Stimulated activated CD4-positive, alpha-beta T cell treated with anti-CD3 and anti-CD28 coated beads, Interleukin-2, amount 100 ng/mL, for 4 hours (primary cell): ENCODE measurements around the gene PIP4K2A.
"Not testable (repeated sequence)": the region's sequence is repeated elsewhere in the genome, so short reads cannot be mapped to it uniquely, and the experiment has no call there.

Experiments
- DNase-seq: peaks from one replicate; pipeline ENCODE4 v3.0.0-alpha.2; 2020; ENCODE audit warnings: low read depth

PIP4K2A gene

DNA sequence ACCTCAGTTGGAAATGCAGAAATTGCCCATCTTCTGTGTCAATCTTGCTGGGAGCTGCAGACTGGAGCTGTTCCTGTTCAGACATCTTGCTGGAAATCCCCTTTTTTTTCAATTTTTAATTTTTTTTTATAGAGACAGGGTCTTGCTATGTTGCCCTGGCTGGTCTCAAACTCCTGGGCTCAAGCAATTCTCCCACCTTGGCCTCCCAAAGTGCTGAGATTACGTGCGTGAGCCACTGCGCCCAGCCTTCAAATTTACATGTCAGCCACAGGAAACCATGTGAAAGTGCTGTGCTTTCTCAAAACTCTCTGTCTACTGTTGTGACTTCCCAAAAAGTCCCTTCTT is 200.0 kb downstream of the PIP4K2A start:
- not testable (repeated sequence) for DNase-seq

DNA sequence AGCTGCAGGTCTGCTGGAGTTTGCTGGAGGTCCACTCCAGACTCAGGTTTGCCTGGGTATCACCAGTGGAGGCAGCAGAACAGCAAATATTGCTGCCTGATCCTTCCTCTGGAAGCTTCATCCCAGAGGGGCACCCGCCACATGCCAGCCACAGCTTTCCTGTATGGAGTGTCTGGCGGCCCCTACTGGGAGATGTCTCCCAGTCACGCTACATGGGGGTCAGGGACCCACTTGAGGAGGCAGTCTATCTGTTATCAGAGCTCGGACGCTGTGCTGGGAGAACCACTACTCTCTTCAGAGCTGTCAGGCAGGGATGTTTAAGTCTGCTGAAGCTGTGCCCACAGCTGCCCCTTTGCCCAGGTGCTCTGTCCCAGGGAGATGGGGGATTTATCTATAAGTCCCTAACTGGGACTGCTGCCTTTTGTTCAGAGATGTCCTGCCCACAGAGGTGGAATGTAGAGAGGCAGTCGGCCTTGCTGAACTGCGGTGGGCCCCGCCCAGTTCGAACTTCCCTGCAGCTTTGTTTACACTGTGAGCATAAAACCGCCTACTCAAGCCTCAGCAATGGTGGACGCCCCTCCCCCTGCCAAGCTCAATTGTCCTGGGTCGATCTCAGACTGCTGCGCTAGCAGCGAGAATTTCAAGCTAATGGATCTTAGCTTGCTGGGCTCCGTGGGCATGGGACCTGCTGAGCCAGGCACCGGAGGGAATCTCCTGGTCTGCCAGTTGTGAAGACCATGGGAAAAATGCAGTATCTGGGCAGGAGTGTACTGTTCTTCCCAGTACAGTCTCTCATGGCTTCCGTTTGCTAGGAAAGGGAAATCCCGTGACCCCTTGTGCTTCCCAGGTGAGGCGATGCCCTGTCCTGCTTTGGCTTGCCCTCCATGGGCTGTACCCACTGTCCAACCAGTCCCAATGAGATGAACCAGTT is 200.6 kb downstream of the PIP4K2A start:
- not testable (repeated sequence) for DNase-seq

DNA sequence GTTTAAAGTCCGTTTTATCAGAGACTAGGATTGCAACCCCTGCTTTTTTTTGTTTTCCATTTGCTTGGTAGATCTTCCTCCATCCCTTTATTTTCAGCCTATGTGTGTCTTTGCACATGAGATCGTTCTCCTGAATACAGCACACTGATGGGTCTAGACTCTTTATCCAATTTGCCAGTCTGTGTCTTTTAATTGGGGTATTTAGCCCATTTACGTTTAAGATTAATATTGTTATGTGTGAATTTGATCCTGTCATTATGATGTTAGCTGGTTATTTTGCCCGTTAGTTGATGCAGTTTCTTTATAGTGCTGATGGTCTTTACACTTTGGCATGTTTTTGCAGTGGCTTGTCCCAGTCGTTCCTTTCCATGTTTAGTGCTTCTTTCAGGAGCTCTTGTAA is 202.4 kb downstream of the PIP4K2A start:
- DNase-seq: not testable (repeated sequence)

DNA sequence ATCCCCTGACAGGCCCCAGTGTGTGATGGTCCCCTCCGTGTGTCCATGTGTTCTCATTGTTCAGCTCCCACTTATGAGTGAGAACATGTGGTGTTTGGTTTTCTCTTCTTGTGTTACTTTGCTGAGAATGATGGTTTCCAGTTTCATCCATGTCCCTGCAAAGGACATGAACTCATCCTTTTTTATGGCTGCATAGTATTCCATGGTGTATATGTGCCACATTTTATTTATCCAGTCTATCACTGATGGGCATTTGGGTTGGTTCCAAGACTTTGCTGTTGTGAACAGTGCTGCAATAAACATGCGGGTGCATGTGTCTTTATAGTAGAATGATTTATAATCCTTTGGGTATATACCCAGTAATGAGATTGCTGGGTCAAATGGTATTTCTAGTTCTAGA is 206.2 kb downstream of the PIP4K2A start:
- not testable (repeated sequence) for DNase-seq

DNA sequence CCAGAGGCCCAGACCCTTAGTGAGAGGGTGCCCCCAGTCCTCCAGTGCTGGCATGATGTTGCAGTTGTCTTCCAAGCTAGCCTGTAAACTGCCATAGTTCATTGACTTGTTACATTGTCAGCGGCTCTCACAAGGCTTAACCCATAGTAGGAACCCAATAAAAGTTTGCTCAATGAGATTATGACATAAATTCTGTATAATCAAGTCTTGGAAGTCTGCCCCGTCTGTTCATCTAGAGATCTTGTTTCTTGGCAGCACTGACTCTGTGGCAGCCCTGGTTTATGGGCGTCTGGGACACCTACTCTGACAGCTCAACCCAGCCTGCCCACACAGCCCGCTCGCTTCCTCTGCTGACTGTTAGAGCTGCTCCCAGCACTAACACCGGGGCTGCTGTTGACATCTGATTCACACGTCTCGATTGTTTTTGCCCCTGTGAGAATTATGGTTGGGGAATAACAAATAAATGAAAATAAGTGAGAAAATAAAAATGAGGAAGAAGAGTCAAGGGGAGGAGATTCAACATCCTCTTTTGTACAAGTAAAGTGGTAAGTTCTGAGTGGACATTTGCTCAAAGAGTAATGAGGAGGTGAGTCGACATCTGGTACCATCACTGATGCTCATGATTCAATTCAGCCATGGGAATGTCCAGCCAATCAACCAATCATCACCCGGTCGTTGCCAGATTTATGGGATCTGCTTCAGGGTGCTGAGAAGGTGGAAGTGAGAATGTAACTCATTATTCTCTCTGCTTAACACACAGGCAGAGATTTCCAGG is 208.3 kb downstream of the PIP4K2A start:
- DNase-seq: peak; percentile 44

DNA sequence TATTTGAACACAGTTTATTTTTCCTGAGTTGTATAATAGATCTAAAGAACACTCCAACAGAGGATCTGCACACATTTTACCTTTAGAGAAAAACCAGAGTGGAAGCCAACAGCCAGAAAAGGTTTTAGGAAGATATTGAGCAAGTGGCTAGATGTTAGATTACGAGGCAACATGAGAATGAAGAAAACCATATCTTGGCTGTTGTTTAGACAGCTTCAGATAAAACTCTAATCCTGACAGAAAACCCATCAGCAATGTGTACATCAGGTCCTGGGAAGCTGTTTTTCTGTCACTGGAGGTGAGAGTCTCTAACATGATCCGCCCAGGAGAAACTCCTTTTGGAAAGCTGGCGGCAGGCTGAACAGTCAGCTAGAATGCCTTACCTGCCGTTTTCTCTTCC is 209.6 kb downstream of the PIP4K2A start:
- DNase-seq: no peak

DNA sequence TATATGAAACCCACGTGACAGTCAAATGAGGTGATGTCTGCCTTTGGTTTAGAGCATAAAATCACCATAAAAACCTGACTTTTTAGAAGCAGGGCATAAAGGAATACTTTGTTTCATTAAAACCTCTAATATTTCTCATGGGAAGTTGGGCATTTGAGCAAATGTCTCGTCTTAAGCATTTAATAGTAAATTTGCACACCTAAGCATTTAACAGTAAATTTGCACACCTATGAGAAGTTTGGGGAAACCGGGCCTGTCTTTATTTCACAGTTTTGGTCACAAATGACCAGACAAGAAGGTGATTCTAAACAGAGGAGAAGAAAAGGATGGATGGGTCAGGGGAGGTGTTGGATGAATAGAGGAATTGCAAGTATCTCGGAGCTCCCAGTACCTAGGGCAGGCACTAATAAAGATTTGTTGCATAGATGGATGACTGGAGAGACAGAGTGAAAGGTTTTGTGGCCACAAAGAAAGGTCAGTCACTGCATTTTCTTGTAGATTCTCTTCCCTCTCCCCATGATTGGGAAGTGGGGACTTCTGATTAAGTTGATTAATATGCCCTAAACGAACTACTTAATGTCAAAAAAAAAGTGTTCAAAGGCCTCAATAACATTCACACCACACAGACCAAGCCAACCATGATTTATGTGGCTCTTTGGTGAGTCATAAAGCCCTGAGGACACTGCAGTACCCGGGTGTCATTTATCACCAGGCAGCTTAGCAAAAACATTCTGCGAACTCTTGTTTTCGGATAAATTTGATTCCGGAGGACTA is 210.9 kb downstream of the PIP4K2A start:
- no peak for DNase-seq

DNA sequence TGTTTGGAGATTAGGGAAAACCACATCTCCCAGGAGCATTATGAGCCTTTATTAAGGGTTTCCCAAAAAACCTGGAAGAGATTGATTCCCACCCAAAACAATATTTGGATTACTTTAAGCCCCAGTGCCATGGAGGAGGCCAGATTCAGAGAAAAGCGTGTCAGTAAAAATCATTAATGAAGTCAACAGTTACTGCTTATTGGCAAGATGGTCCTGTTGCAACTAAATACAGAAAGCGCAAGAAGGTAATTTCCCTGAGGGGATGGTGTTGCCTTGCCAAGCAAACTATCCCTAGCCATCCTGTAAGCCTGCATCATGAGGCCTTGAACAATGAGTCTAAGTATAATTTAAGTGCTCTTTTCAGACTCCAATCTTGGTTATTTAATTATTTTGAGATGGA is 212.5 kb downstream of the PIP4K2A start:
- no peak for DNase-seq

DNA sequence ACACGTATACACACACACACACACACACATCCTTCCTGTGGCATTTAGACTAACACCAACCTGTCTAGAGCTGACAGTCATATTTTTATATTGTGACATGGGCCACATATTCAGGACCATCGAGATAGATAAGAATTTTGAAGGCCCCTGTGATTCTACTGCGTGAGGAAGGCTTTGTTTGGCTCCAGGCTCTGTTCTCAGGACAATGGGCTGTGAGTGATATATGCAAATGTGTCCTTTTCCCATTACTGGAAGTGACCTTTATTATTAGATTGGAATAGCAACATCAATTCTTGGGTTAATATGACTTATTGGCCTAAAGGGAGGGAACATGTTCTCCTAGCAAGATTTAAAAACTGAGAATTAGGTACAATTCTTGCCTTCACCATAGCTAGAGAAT is 213.0 kb downstream of the PIP4K2A start:
- no peak for DNase-seq

DNA sequence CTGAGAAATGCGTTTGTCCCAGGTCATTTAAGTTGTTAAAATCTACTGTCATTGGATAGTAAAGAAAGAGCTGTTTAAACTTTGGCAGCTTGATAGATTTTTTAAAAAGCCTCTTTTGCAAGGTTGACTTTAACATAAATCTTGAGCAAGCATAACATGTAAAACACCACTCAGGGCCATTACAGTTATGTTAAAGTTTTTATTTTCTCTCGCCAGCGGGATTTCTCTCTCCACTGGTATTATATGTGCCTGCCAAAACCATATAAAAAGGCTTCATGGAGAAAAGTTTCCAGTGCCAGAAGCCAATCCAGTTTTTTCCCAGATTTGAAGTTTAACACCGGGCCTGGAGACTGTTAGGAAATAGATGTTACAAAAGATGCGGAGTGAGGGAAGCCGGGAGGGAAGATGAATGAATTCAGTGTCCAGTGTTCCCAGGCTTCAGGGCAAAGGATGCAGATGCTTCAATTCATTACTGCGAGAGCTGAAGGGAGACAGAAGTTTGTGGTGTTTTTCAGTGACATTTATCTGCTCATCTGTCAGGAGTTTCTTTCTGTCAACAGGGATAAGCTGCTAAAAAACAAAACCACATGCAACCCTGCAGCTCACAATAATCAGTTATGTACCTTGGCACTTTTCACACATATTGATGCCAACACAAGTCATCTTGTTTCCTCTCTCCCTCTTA is 213.6 kb downstream of the PIP4K2A start:
- no peak for DNase-seq

DNA sequence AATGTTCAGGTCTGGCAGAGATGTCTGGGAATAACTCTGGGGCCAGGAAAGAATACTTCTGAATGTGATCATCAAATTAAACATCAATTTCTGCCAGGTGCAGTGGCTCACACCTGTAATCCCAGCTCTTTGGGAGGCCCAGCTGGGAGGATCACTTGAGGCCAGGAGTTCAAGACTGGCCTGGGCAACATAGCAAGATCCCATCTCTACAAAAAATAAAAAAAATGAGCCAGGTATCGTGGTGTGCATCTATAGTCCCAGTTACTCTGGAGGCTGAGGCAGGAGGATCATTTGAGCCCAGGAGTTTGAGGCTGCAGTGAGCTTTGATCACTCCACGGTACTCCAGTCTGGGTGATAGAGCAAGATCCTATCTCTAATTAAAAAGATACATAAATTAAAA is 214.4 kb downstream of the PIP4K2A start:
- not testable (repeated sequence) for DNase-seq

DNA sequence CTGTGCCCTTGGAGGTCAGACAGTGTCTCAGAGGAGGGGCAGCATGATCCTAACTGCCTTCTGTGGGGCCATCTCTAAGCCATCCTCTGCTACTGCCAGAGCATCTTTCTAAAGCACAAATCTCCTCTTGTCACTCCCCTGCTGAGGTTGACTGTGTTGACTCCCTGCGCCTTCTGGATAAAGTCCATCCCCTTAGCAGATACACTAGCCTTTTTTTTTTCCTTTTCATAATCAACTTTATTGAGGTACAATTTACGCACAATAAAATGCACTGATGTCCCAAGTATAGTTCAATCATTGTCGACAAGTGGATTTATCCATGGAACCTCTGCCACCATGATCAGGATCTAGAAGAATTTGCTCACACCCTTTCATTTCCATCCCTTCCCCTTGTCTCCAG is 219.0 kb downstream of the PIP4K2A start:
- DNase-seq: no peak

DNA sequence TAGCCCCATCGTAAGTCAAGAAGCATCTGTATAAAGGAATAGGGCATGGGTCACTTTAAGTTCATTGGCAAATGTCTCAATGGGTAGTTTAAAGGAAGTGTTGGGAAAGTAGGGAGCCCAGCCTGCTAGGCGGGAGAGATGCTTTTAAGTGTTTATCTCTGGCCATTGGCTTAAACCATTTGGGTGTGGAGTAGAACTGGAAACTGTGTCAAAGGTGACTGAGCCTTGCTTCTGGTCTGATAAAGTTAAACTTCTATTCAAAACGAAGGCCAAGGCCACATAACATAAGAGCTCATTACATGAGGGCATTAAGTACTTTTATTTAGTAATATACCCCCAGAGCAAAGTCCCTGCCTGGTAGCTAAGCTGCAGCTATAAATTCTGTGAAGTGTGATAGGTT is 220.4 kb downstream of the PIP4K2A start:
- DNase-seq: no peak

DNA sequence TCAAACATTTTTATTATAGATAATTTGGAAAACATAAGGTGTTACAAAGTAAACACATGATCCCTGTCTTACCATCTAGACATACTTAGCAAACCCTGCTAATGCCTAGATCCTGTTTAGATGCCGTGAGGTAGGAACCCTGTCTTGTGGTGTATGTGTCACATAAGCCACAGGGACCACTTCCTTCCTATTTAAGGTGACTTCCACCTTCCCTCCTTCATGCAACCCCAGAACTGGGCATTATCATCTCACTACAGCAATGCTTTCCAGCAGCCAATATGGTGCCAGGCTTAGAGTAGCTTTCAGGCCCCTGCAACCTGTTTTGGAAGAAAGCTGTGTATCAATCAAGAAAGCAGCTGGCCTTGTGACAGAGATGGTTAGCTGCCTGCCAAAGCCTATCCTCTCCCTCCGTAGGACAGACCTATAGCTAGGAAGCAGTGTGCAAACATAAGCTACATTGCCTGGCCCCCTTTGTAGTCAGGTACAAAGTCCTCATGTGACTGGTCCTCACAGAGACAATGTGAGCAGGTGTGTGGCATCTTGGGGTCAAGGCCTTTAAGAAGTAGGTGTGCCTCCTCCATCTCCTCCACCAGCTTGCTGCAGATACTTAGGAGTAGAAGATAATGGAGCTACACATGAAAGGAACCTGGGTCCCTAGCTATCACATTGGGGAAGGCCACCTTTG is 222.3 kb downstream of the PIP4K2A start:
- no peak for DNase-seq

DNA sequence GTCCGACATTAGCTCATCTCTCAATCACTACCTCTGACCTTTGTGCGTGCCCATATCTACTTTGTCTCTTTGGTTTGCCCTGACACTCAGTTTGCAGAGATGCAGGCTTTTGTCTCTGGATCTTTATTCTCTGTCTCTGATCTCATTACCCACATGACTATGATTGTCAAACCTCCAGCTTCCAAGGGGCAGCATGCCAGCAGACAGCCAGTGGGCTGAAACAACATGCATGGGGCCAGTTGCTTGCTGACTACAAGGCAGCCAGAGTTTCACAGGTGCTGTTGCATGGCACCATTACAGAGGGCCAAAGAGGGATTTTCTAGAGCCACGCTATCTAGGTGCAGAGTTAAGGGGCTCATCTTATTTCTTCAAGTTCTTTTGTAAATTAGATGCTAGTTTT is 222.9 kb downstream of the PIP4K2A start:
- no peak for DNase-seq

DNA sequence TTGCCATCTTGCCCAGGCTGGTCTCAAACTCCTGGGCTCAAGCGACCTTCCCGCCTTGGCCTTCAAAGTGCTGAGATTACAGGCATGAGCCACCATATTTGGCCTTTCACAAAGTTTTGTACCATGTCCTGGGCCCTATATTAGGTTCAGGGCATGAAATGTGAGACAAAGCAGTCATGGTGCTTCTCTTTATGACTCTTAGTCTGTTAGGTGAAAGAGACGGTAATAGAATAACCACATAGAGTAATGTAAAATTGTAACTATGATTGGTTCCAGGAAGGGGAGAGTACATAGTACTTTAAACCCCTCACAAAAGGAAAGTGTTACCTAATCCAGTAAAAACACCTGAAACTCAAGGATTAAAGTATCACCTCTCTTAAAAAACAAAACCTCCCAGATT is 224.4 kb downstream of the PIP4K2A start:
- no peak for DNase-seq

DNA sequence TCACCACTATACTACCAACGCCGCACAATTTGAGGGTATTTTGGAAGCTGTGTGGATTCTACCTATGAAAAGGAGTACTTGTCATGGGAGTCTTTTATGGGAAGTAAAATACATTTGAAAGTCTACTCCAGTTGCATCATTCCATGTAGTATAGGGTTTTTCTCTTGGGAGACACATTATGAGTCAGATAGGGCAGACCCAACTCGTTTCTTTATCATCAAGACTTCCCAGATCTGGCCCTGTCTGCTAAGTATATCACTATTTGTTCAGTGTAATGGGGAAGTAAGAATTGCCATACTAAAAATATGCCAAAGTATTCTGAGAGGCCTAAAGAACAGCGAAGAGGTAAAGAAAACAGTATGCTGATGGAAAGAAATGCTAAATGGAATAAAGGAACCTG is 224.9 kb downstream of the PIP4K2A start:
- no peak for DNase-seq

DNA sequence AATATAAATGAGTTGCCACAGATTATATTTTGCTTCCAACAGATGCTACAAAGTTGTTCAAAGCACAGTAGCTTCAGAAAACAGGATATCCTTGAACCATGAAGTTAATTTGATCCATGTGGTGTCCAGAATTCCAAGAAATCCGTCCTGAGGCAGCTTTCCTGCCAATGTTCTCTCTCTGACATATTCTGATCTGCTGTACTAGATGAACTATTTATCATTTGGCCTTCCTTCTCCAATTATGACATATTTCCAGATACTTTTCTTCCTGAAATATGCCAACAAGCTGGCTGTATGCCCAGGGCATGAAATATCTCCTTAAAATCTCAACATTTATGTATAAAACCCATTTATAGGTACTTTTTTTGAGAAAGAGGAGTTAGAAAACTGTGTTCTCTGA is 227.9 kb downstream of the PIP4K2A start:
- no peak for DNase-seq
